Activated T-cell treated with anti-CD3 and anti-CD28 coated beads, Interleukin-2, amount 50 U/mL, for 48 hours (primary cell): ENCODE measurements around the gene PHLPP1.

Experiments used
- DNase-seq, 2 experiments: peaks; one replicate each; pipeline ENCODE4 v3.0.0-alpha.2; 2020

The PHLPP1 gene

GRCh38 chr18:62744076-62744968 is 29.0 kb downstream of the PHLPP1 start:
- no peak for DNase-seq

- DNase-seq: no peak
These were observed 29.9 kb downstream of the PHLPP1 start for GRCh38 chr18:62745089-62745751.

DNA sequence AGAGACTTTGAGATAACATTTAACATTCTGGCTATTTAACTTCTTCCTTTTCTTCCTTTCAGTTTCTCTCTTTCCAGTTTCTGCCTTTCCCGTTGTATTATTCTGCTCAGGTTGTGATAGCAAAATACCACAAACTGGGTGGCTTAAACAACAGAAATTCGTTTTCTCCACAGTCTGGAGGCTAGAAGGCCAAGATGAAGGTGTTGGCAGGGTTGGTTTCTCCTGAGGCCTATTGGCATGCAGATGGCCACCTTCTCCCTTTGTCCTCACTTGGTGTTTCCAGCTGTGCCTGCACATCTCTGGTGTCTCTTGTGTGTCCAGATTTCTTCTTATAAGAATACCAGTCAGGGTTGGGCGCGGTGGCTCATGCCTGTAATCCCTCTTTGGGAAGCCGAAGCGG is 34.0 kb downstream of the PHLPP1 start:
- no peak for DNase-seq

- DNase-seq: no peak
These were observed 36.0 kb downstream of the PHLPP1 start for GRCh38 chr18:62751341-62751821.

- no peak for DNase-seq
These were observed 36.6 kb downstream of the PHLPP1 start for GRCh38 chr18:62751977-62752376.

GRCh38 chr18:62754026-62754425 is 38.7 kb downstream of the PHLPP1 start:
- DNase-seq: no peak

DNA sequence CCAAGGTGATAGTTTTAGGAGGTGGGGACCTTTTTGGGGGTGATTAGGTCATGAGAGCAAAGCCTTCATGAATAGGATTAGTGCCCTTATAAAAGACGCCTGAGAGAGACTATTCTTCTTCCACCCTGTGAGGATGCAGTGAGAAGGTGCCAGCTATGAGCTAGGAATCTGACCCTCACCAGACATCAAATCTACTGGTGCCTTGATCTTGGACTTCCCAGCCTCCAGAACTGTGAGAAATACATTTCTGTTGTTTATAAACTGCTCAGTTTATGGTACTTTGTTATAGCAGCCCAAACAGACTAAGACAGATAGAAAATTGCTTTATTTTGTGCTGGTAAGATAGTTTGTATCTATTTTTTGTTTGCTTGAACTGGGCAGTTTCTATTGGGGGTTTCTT is 40.1 kb downstream of the PHLPP1 start:
- no peak for DNase-seq

- DNase-seq: no peak
These were observed 40.6 kb downstream of the PHLPP1 start for GRCh38 chr18:62755946-62756345.

GRCh38 chr18:62757399-62758010 is 42.2 kb downstream of the PHLPP1 start:
- DNase-seq: no peak

GRCh38 chr18:62758591-62758990 is 43.2 kb downstream of the PHLPP1 start:
- DNase-seq: no peak

GRCh38 chr18:62759704-62760402 is 44.5 kb downstream of the PHLPP1 start:
- no peak for DNase-seq

DNA sequence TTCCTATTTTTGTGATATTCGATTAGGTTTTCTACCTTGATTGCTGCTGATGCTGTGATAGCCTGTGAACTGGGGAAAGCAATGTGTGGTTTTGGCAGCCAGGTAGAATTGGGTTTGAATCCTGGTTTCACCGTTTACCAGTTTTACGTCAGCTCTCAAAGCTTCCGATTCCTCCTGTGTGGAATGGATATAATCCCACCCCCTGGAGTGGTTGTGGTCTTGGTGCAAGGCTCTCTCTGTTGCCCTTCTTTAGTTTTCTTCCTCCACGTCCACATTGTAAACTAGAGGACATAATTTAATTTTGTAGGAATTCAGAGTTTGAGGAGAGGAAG is 45.0 kb downstream of the PHLPP1 start:
- DNase-seq: no peak

DNA sequence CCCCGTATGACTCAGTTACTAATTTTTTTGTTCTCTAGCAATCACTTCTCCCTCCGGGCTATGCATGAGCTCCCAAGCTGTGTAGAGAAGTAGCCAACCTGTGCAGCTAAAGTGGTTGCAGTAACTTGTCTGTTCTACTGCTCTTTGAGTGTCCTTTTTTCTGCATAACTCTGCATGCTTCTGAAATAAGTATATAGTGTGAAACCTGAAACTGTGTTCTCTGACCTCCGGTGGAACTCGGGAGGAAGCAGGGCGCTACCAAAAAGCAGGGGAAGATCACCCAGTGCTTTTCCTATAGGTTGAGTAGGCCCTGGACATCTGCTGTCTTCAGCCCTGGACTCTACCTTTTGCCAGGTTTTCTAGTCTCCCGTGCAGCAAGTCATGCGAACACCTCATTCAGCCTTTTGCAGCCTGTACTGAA is 47.8 kb downstream of the PHLPP1 start:
- DNase-seq: no peak

DNA sequence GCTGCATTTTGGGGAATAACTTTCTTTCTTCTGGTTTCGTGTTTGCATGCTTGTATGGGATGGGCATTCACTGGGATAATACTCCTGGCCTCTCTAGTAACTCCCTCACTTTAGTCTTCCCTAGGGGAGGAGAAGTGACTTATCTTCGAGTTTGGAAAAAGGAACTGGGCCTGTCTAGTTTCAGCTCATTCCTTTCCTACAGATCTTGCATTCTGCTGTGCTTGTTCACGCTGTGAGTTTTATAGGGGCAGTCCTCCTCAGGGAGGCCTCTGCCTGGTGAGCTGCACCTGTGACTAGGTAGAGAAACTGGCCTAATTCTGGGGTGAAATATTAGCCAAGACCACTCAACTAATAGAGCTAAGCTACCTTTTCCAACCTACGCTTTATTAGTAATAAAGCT is 50.9 kb downstream of the PHLPP1 start:
- no peak for DNase-seq

DNA sequence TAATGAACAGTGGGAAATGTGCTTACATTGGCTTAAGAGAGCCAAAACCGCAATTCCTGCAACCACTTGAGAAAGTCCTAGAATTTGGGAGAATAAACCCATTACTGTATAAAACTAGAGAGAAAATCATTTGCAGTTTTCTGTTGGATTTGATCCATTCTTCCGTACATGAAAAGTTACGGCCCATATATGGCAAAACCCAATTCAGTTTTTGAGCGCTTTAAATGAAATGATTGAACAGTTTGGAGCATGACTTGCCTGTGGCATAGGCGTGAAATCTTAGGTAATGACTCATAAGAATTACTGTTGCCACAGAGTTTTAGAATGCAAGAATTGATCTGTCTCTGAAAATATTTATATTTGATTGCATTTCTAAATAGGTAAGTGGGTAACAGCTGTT is 52.0 kb downstream of the PHLPP1 start:
- DNase-seq: no peak

DNA sequence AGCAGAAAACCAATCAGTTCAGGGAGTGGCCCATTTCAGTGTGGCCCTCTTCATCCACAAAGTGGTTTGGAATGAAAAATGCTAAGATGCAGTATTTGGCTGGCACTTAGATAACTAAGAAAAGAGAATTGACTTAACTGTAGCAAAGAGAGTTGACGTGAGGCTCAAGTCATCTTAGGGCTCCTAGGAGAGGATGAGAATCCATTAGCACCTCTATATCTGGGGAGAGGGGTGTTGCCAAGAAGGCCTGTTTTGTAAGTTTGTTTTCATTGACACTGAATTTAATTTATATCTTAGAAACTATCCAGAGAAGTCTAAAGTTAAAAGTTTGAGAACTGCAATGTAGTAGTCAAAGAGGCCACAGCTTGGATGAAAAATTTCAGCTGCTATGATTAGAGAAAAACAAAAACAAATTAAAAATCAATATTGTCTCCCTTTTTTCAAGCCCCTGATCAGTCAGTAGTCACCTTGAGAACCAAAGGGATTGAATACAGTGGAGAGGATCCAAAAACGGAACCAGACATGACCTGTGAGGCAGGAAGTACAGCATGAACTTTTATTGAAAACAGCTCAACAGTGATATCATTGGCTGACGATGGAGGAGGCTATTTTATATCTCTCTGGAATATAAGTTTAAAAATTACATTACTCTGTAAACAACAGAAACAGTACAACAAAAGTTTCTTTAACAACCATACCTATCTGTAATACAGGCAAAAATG is 52.7 kb downstream of the PHLPP1 start:
- DNase-seq: no peak

DNA sequence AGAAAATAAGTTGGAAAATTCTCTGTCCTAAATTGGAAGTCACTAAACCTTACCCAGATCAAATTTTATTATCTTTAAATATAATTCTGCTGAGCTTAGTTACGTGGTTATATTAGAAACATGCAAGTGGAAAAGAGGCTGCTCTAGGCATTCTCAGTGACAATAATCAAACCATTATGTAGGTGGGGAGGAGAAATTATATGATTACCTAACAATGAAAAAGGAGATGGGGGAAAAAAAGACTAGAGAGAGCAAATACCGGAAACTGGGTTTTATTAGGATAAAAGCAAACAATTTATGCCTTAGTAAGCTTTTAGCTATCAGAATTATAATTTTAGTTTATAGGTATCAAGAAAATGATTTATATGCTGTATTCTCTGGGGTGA is 53.2 kb downstream of the PHLPP1 start:
- DNase-seq: no peak

DNA sequence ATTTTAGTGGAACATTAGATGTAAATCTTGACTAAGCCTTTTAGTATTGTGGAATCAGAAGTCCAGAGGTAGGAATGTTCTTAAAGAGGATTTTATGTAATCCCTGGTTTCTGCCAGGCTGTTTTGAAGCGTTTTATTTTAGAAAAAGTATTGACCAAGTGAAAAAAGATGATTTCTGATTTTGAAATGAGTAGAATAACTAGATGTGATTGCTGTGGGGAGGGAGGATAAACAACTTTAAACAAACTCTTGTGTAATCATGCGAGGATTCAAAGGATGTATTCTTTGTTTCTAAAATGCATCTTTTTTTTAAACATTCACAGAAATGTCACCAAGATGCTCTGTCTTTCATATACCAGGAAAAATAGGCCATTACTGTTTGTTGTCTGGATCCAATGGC is 53.9 kb downstream of the PHLPP1 start:
- no peak for DNase-seq

GRCh38 chr18:62771494-62772270 is 56.3 kb downstream of the PHLPP1 start:
- DNase-seq: no peak

GRCh38 chr18:62772860-62773584 is 57.7 kb downstream of the PHLPP1 start:
- DNase-seq: no peak

DNA sequence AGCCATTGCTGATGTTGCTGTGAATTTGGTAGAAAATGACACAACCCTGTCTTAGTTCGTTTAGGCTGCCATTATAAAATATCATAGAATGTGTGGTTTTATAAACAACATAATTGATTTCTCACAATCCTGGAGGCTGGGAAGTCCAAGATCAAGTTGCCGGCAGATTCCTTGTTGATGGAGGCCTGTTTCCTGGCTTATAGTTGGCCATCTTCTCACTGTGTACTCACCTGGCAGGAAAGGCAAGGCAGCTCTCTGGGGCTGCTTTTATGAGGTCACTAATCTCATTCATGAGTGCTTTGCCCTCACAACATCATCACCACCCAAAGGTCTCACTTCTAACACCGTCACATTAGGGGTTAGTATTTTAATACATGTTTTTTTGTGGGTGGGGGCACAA is 58.4 kb downstream of the PHLPP1 start:
- DNase-seq: no peak
